HG02610 (cell line): ENCODE data around the gene EEFSEC.

Experiments used
- ATAC-seq: cut with Tn5 transposase; IDR thresholded peaks from one replicate; pipeline ENCODE4 v1.9.1; 2021; ENCODE audit warnings: mild to moderate bottlenecking, moderate library complexity; ENCODE audit not compliant: unreplicated experiment

Gene EEFSEC

DNA sequence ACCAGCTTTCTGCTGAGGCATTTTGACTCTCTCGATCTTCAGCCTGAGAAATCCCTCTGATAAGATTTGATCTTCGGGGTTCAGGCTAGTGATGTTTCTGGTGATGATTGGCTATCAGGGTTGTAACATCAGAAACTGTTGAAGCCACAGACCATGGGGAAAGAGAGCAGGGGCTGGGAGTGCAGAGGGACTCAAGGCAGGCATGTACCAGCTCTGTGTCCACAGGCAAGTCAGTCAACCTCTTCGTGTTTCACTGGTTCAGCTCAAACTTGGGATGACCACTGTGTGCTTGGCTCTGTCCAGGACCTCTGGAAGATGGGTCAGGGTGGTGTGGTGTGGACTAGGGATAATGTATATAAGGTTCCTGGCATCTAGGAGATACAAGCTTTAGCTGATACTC, 116.5 kb downstream of the EEFSEC start:
- no peak for ATAC-seq

- ATAC-seq, result no peak
These were observed 117.5 kb downstream of the EEFSEC start for GRCh38 chr3:128270559-128271492.

DNA sequence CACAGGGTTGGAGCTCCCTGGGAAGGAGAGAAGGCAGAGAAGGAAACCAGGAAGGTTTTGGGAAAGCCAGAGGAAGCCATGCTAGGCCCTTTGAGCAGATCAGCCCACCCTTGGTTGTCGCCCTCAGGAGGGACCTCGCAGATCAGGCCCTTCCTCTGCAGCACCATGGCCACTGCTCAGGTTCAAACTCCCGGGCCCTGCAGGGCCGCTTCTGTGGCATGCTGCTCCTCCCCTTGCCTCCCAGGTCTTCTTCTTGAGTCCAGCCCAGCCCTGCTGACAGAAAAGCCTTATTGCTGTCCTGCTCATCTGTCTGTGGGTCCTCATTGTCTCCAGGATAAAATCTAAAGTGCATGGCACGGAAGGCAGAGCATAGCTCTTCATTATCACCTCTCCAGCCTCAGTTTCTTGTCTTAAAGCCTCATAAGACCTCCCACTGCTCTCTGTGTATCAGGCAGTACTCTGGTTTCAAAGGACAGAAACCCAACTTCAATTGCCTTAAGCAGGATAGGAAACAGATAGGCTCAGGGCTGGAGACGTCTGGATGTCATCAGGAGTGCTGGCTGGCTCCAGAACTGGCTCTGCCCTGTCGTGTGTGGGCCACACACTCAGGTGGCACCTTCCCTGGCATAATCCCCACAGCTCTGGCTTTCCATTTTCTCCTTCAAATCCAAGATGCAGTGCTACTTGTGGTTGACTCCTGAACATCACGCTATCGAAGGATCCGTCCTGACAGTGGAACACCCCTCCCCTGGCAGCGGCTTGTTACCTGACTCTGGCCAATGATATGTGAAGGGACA, 118.5 kb downstream of the EEFSEC start:
- ATAC-seq, result no peak

DNA sequence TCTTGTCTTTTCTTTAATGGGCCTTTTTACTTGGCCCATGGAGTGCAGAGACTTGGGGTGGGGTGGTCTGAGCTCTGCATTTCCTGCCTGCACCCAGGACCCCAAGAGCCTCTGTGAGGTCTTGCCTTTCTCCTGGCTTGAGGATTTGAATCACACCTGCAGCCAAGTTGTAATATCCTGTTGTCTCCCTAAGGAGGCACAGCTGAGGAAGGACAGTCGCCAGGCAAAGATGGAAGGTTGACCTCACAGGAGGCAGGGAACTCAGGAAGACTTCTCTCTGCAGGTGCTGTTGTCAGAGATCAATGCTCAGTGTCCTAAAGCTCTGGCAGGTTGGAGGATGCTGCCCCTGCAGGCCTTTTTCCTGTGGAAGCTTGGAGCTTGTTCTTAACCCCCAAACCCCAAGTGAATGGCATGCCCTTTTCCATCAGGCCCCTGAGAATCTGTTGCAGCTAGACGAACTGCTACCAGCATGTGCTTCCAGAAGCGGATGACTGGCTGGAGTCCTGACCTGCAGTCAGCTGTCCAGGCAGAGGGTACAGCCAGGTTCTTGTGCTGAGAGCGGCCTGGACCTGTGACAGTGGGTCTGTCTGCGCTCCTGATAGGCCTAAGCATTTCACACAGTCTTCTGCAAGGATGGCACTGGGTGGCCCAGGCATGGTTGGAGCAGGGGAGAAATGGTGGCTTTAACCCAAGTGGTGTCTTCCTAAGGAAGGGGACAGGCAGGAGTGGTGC, 120.0 kb downstream of the EEFSEC start:
- no peak for ATAC-seq

DNA sequence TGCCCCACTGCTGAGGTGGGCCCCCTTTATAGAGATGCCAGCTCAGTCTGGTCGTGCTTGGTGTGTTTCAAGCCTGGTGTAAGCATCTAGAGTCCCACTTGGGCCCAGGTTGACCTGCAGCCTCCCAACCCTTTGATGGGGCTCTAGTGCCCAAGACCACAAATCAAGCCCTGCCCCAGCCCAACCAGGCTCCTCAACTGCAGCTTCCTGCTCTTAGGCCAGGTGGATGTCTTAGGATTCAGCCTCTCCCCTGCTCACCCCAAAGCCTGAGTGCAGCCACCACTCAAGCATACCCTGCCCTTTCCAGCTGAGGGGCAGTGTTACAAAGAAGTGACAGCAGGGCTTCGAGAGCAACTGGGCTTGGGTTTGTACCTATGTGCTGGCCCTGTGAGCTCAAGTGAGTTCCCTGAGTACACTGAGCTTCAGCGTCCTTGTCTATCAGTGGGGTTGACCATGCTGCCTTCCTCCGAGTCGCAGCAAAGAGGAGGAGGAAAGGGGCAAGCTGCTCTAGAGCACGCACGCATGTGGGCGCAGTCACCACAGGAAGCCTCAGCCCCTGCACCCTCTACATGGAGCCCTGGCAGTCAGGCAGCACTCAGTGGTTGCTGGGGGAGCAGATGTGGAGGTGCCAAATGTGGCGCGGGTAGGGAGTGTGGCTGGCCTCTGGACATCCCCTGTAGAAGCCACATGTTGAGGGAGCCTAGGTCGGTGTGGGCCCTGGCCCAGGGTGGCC, 120.7 kb downstream of the EEFSEC start:
- ATAC-seq, result no peak

DNA sequence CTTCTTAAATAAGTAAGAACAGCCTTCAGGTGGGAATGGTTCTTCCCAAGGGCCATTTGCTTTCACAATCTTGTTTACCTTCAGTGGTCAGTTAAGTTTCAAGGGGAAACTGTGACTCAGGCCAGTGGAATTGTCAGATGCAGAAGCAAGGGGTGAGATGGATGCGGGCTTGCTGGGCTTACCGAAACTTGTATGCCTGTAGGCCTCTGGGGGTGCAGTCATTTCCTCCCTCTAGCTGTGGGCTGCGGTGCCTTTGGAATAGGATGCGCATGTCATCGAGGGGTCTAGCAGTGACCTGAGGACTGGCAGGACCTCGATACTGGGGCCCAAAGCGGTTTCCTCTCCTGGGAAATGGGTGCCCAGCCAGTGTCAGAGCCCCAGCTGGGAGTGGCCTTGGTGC, 121.6 kb downstream of the EEFSEC start:
- ATAC-seq, result no peak

DNA sequence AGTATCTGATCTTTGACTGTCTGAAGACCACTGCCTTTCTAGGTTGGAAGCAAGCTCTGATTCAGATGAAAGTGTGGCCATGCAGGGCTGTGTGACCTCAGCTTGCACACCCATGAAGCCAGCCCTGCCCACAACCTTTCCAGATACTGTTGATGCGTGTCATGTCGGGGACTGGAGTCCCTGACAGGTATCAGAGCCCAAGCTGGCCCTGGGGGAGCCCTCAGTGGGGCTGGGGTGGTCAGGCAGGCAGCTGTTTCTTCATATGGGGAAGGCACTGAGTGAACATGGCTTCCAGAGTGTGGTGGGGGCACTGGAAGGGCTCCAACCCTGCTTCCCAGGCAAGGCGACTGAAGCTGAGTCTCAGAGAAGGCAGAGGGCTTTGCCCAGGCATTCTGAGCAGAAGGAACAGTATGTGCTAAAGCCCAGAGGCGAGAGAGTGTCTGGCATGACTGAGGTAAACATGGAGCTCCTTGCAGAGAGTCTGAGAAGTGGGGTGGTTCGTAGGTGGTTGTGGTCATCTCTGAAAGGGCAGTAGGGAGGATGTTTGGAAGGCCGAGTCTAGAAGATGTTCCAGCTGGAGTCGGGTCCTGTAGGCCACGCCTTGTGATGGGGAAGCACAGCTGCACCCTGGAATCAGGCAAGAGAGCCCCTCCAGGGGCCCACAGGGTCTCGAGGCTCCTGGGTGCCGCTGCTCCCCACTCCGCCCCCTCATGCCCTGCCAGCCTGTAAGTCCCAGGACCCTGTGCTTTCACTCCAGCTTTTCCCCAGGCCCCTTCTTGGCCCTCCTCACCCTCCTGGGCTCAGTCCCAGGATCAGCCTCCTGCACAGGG, 122.2 kb downstream of the EEFSEC start:
- no peak for ATAC-seq

- no peak for ATAC-seq
These were observed 122.8 kb downstream of the EEFSEC start for GRCh38 chr3:128276146-128276435.

DNA sequence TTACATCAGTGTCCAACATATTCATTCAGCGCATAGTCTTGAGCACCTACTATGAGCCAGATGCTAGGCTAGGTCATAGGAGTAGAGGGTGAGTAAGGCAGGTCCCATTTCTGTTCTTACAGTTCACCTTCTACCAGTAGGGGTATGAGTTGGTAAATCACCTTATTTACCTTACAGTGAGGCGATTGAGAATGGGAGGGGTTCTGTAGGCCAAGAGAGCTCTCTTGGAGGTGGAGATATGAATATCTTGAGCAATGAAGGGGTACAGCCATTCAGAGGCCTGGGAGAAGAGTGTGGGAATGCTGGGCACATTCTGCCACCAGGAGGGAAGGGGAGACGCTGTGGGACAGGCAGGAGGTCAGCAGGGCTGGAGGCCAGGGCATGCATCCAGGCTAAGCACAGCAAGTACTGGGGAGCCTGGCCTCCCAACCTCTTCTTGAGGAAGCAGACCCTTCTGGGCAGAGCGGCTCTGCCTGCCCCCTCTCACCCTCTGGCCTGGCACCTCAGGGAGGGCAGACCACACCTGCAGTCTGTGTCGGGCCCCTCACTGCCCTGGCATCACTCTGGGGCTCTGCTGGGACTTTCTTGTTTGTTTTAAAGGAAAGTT, 123.4 kb downstream of the EEFSEC start:
- ATAC-seq, result no peak

DNA sequence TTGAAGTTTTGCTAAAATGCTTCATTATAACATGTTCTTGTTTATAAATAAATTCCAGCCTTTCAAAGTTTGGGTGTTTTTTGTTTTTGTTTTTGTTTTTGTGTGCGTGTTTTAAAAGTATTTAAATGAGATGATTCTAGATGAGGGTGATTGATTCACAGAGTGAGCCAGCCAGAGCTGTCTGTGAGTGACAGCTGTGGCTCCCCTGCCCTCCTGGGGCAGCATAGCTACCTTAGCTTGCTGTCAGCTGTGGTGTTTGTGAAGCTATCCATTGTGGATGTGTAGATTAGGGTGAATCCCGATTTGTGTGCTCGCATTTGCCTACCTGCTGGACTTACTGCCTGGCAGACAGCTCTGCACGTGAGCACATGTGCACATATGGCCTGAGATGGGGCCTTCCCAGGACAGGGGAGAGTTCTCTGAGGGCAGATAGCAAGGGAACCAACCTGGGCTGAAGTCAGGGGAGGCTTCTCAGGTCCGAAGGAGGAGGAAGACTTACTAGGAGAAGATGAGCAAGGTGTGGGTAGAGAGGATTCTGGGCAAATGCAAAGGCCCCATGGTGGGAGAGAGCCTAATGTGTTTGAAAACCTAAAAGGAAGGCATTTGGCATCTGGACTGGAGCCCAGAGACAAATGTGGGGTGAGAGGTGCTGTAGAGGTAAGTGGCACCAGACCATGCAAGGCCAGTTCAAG, 124.2 kb downstream of the EEFSEC start:
- ATAC-seq, result no peak

- ATAC-seq, result no peak
These were observed 124.8 kb downstream of the EEFSEC start for GRCh38 chr3:128278130-128278529.

GRCh38 chr3:128278761-128279600, 125.7 kb downstream of the EEFSEC start:
- no peak for ATAC-seq

DNA sequence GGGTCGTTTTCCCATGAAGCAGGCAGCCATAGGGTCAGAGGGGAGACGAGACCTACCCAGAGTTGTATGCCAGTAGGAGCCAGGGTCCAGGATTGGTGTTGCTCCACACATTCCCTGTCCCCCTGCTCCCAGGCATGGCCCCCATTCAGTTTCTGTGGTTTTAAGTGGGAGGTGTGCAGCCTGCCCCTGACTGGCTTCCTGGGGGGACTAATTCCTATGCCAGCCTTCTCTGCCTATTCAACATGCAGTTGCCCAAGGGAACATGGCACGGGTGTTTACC, 126.3 kb downstream of the EEFSEC start:
- ATAC-seq, result no peak

DNA sequence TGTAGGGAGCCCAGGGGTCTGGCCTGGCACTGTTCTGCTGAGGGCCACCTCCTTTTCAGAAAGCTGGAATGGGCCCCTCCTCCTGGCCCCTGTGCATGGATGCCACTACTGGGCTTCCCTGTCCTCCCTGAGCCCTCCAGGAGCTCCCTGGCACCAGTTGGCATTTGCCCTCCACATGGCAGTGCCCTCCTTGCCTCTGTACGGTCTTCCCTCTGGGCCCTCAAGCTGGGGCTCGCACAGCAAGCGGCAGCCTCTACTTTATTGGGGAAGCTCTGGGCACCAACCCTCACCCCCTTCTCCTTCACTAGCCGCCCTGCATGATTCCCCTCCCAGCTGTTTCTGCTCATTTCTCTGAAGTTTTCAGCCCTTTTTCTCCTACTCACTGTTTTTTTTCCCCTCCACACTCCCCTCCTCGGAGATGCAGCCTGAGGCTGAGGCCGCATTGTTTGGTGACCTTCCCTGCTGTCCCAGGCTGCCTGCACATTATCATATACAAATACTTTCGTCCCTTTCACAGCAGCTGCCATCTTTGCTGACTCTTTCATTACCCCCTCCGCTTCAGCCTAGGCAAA, 127.3 kb downstream of the EEFSEC start:
- ATAC-seq, result no peak

- no peak for ATAC-seq
These were observed 127.8 kb downstream of the EEFSEC start for GRCh38 chr3:128281056-128281455.

DNA sequence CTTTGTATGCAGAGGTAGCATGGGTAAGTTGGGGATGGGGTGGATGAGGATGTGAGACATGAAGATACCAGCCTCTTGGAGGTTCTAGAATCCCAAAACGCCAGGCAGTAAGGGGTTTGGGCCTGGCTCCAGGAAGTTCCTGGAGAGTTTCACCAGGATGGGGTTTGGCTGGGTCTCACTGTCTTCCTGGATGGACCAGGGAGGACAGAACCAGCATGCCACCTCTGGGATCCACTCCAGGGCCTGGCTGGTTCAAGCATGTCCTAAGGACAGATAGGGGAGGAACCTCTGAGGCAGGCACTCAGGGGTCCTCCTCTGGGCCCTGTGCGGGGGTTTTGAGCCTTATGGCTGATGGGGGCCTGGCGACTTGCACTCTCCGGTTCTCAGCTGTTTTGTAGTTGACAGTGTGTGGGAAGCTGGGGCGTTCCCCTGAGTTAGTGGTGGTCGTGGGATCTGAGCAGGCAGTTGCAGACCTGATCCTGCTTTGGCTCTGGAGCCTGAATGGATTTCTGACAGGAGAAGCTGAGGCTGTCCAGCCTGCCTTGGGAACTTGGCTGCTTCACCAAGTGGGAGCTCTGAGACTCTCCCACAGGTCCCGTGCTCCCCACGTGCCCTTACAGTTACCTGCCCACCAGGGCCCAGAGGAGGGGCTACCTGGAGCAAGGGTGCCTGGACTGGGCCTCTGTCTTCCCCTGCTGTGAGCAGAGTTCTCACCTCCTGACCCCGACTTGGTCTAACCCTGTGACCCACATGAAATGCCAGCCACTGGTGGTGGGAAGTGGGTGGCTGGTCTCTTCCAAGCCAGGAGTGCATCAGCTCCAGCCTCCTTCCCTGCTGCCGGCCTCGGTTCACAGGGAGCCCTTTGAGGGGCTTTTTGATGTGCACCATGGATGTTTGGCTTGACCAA, 128.4 kb downstream of the EEFSEC start:
- no peak for ATAC-seq
